NCI-H446 treated with DMSO at 0.1 percent for 48 hours (cell line): ENCODE data around the gene SCFD1.

Source experiments
- DNase-seq: peaks from one replicate; lab custom pipeline; 2025; lab: John Stamatoyannopoulos, UW

SCFD1 gene

GRCh38 chr14:30756594-30756993 lies 134.5 kb downstream of the SCFD1 start:
- DNase-seq, result no peak

GRCh38 chr14:30757082-30757481 lies 135.0 kb downstream of the SCFD1 start:
- DNase-seq, result no peak

DNA sequence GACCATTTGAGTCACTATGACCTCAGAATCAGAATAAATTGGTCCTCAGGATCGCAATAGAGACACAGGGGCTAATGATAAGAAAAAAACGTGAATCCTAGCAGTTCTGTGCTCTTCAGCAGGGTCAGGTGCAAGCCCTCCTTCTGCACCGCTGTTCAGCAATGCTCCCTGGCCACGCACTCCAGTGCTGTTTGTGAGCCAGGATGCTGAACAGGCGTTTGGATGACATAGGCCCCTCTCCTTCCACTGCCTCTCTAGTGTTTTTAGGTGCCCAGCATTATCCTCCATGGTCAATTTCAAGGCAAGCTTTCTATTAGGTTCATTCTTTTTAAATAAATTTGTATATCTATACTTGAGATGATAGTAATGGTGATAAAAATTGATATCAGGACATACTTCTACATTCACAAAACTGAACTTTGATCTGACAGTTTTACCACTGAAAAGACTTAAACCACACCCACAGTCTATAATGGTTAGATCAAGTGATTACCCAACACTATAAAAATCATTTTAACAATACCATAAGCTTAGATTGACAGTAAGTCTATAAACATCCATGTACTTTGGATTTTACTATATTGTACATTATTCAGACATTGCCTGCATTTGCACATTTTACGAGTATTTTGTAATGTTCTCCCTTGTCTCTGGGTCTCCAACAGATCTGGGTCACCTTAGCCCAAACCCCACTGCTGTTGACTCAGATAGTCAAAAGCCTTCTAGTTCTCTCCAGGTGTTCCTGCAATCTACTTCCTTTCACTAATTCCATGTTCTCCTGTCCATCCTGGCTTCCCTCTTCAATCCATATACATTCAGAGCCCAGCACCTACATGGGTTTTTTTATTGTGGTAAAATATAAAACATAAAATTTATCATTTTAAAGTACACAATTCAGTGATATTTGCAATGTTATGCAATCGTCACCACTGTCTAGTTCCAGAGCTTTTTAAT lies 137.3 kb downstream of the SCFD1 start:
- no peak for DNase-seq

GRCh38 chr14:30763891-30764290 lies 141.8 kb downstream of the SCFD1 start:
- no peak for DNase-seq

DNA sequence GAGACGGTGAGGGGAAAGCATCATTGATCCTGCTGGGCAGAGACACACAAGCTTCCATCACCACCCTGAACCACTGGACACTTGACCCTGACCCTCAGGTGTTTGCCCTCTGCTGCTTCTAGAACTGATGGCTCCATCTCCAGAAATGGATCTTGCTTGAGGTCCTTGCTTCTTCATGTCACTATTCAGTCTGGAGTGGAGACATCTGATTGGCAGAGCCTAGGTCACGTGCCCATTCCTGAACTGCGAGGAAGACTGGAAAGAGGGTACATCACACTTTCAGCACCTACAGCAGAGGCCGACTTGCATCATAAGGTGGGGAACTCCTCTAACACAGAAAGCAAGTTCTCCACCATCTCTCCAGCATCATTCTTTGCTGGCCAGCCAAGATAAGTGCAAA lies 145.5 kb downstream of the SCFD1 start:
- no peak for DNase-seq

DNA sequence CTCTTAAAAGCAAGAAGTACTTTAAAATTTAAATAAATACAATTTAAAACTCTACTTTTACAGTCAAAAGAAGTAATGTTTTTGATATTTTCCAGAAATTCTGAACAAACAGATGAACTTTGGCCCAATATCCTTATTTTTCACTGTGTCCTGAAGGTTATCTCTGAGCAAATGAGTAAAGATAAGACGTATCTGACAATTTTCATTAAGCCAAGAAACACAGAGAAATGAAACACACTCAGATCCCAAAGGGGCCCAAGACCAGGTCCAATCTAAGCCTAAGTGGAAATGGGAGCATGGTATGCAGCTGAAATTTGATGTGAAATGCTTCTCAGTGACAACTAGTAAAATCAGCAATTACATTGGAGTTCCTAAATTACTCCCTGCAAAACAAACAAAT lies 146.7 kb downstream of the SCFD1 start:
- DNase-seq, result no peak

GRCh38 chr14:30770376-30770775 lies 148.3 kb downstream of the SCFD1 start:
- DNase-seq, result no peak

DNA sequence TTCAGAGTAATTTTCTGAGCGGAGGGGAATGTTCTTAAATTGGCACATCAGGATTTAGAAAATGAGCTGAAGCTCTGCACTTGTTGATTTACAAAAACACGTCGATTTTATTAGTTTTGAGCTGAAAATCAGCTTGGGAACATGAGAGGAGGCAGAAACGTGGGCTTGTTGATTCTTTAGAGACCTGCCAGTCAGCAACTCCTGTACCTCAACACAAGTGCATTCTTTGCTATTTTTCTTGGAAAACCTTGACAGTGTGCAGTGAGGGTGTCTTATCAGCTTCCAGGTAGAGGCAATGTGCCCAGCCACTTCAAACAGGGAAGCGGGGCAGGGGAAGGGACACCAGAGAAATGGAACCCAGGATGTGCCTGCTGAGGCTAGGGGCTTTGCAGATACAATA lies 149.5 kb downstream of the SCFD1 start:
- no peak for DNase-seq

DNA sequence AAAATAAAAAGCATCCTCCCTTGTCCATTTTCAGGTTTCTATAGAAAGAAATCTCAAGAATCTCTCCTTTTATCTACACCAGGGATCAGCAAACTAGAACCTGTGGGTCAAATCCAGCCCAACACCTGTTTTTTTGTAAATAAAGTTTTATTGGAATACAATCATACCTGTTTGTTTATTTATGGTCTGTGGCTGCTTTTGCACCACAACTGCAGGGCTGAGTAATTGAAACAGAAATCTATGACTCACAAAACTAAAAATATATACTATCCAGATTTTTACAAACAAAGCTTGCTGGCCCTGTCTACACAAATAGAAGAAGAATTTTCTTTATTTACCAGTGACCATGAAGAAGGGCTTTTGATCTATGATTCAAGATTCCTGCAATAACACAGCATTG lies 157.1 kb downstream of the SCFD1 start:
- DNase-seq, result no peak
